Upper lobe of left lung (tissue), 6 donors: Measurements from ENCODE around the gene TMEM95. TPM values are rescaled to one million over a fixed set of nuclear protein-coding genes. Genes with fewer than 3 reads are reported as not detected.
A peak's percentile ranks its signal among the peaks of the same experiment; 100 is the strongest.

Experiments
- ATAC-seq, 2 donors: fragments of 200-7000 bp; cut with Tn5 transposase; one replicate each; pipeline ENCODE4 v1.9.1; 2022; ENCODE audit warnings: mild to moderate bottlenecking in 2 of 2, moderate library complexity in 2 of 2; ENCODE audit not compliant: low FRiP score in 2 of 2
- DNase-seq, 2 donors: peaks; one replicate each; pipeline ENCODE4 v3.0.0-alpha.2; 2019 to 2020
- H3K27ac ChIP-seq, 4 donors: fragments of 200-600 bp; sonication (generic); one replicate each; pipeline ENCODE4 v1.5.1; 2016 to 2019
- H3K27me3 ChIP-seq, 4 donors: fragments of 200-600 bp; sonication (generic); one replicate each; pipeline ENCODE4 v1.5.1; 2017 to 2019
- H3K36me3 ChIP-seq, 4 donors: fragments of 200-600 bp; sonication (generic); one replicate each; pipeline ENCODE4 v1.5.1; 2016 to 2019
- H3K4me1 ChIP-seq, 4 donors: fragments of 200-600 bp; sonication (generic); one replicate each; pipeline ENCODE4 v1.5.1; 2018 to 2019
- H3K4me3 ChIP-seq, 4 donors: fragments of 200-600 bp; sonication (generic); one replicate each; pipeline ENCODE4 v1.5.1; 2017 to 2019; ENCODE audit warnings: mild to moderate bottlenecking in 2 of 4, moderate library complexity in 1 of 4
- H3K9me3 ChIP-seq, 4 donors: fragments of 200-600 bp; sonication (generic); one replicate each; pipeline ENCODE4 v1.5.1; 2018 to 2019
- CTCF ChIP-seq, 6 experiments: fragments of 450-650 bp in 4 of 6; fragments of 200-600 bp in 2 of 6; sonication (generic) in 2 of 6; IDR thresholded peaks; one replicate each; pipeline ENCODE4 v1.5.1; 2016 to 2019; ENCODE audit warnings: antibody characterized with exemption in 6 of 6
- EP300 ChIP-seq, 4 donors: sonication (generic); formaldehyde crosslinking; IDR thresholded peaks; one replicate each; pipeline ENCODE4 v1.5.1; 2017; ENCODE audit warnings: antibody characterized with exemption in 4 of 4, control low read depth in 2 of 4
- POLR2A ChIP-seq, 4 donors: fragments of 450-650 bp; IDR thresholded peaks; one replicate each; pipeline ENCODE4 v1.5.1; 2016 to 2017; ENCODE audit warnings: antibody characterized with exemption in 4 of 4, mild to moderate bottlenecking in 2 of 4
- POLR2AphosphoS5 ChIP-seq, 2 donors: sonication (generic); formaldehyde crosslinking; IDR thresholded peaks; one replicate each; pipeline ENCODE4 v1.5.1; 2017; ENCODE audit warnings: antibody characterized with exemption in 2 of 2
- WGBS, 2 donors: methylation state at CpG; one replicate each; pipeline ENCODE4 v1.1.5; 2017 to 2018; 5-methylcytosine and 5-hydroxymethylcytosine counted together
- total RNA-seq, 6 donors: library from RNA; depleted of rRNA in 4 of 6; stranded (reverse); fragments of >200 nt in 4 of 6; gene quantifications; one replicate each; pipeline versions ENCODE4 v1.1.0 to v1.2.1, GENCODE V29; 2016 to 2021
- donor health status: DM: no; HTN: no; CAD: no; lungs with moderate emphysema.
- donor health status: DM: no; HTN: yes; CAD: no; lungs with severe emphysema.

Gene TMEM95
- total RNA-seq, 6 donors from 2014 or later, result 1.0 TPM; not detected in 5

- Histone ChIP-seq H3K9me3 (no peaks in the 10 kb centered on the region), H3K27ac (no peak overlapping the region), H3K4me3 (no peak overlapping the region), H3K27me3 (no peaks in the 10 kb centered on the region), H3K36me3 (peaks cover 15 to 81% (median 60%) of the 10 kb centered on the region in 4 donors), H3K4me1 (peaks cover 8 to 16% (median 9%) of the 10 kb centered on the region in 4 donors)
- DNase-seq (peak; percentile 58 to 95), ATAC-seq (peak in 1 of 2 donors; percentile 61)
- WGBS, 2 donors, result 69 to 93% methylated on average over 22 to 39 of the region's 39 CpGs
- peak; percentile 78 to 87 (median 84) for TF ChIP-seq CTCF (IDR thresholded peaks at IDR 0.05)
- no peak for TF ChIP-seq POLR2A (IDR thresholded peaks at IDR 0.05)
These were observed 31.1 kb upstream of the TMEM95 start for GRCh38 chr17:7323731-7324437.

GRCh38 chr17:7324438-7324779 is 30.5 kb upstream of the TMEM95 start:
- Histone ChIP-seq H3K4me3 (no peak overlapping the region), H3K36me3 (peaks cover 15 to 77% (median 58%) of the 10 kb centered on the region in 4 donors)

DNA sequence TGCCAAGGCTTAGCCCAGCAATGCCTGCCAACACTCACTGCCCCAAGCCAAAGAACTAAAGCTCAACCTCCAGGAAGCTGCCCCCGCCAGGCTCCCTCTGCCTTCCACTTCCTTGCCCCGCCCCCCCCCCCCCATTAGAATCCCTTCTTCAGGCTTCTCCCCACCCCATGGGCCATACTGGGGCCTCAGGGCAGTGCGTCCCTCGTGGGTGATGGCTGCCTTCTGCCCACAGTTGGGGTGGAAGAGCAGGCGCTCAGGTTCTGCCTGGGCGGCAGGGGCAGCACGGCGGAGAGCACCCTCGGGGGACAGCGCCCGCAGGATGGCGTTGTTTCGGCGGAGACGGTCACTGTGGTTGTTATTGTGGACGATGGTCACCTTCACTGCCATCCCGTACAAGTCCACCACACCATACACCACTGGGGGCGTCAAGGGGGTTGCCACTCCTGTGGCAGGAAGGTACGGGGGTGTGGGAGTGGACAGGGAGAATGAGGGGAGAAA is 29.9 kb upstream of the TMEM95 start:
- DNase-seq (peak in 1 of 2 donors; percentile 60), ATAC-seq (no peak)
- Histone ChIP-seq H3K9me3 (no peaks in the 10 kb centered on the region), H3K4me1 (peaks cover 8 to 19% (median 9%) of the 10 kb centered on the region in 4 donors), H3K27ac (no peak overlapping the region), H3K4me3 (no peak overlapping the region), H3K36me3 (peaks cover 15 to 75% (median 57%) of the 10 kb centered on the region in 4 donors), H3K27me3 (no peaks in the 10 kb centered on the region)
- WGBS, 2 donors, result 93 to 94% methylated on average over 15 to 18 of the region's 19 CpGs
- no peak for TF ChIP-seq POLR2AphosphoS5 (IDR thresholded peaks at IDR 0.05)
- no peak for TF ChIP-seq POLR2A (IDR thresholded peaks at IDR 0.05)
- TF ChIP-seq CTCF (IDR thresholded peaks at IDR 0.05), result no peak

More at GRCh38 chr17:7324438-7324779, 30.5 kb upstream of the TMEM95 start:
- Histone ChIP-seq H3K27ac (no peak overlapping the region), H3K4me1 (peaks cover 8 to 17% (median 9%) of the 10 kb centered on the region in 4 donors), H3K27me3 (no peaks in the 10 kb centered on the region), H3K9me3 (no peaks in the 10 kb centered on the region)
- TF ChIP-seq EP300 (IDR thresholded peaks at IDR 0.05) (no peak), POLR2AphosphoS5 (IDR thresholded peaks at IDR 0.05) (no peak), CTCF (IDR thresholded peaks at IDR 0.05) (peak in 1 of 6 experiments; percentile 13), POLR2A (IDR thresholded peaks at IDR 0.05) (no peak)
- ATAC-seq (no peak), DNase-seq (no peak)
- WGBS, 2 donors, result 92 to 97% methylated on average over 3 of the region's 3 CpGs

GRCh38 chr17:7326186-7326585 is 28.8 kb upstream of the TMEM95 start:
- Histone ChIP-seq H3K9me3 (no peaks in the 10 kb centered on the region), H3K4me1 (peaks cover 13 to 26% (median 15%) of the 10 kb centered on the region in 4 donors), H3K27ac (no peak overlapping the region), H3K27me3 (no peaks in the 10 kb centered on the region), H3K36me3 (peaks cover 15 to 64% (median 47%) of the 10 kb centered on the region in 4 donors), H3K4me3 (no peak overlapping the region)
- DNase-seq (peak in 1 of 2 donors; percentile 57), ATAC-seq (no peak)
- no peak for TF ChIP-seq EP300 (IDR thresholded peaks at IDR 0.05)
- TF ChIP-seq POLR2A (IDR thresholded peaks at IDR 0.05), result no peak
- no peak for TF ChIP-seq POLR2AphosphoS5 (IDR thresholded peaks at IDR 0.05)
- TF ChIP-seq CTCF (IDR thresholded peaks at IDR 0.05), result no peak
- WGBS, 2 donors, result 90 to 95% methylated on average over 10 of the region's 11 CpGs
